Astrocyte (in vitro differentiated cells and primary cell): ENCODE measurements around the gene COL18A1.

Source experiments
- CTCF ChIP-seq: IDR thresholded peaks from 2 replicates; pipeline ENCODE4 v1.5.1; 2011; ENCODE audit warnings: low read depth, mild to moderate bottlenecking, inconsistent platforms, low read length, moderate library complexity; ENCODE audit not compliant: insufficient read depth
- EZH2 ChIP-seq: IDR thresholded peaks from 2 replicates; pipeline ENCODE4 v1.6.1; 2012; ENCODE audit warnings: mild to moderate bottlenecking, low read length, inconsistent platforms; ENCODE audit not compliant: insufficient read depth

- TF ChIP-seq CTCF (no peak), EZH2 (no peak)
Measured at GRCh38 chr21:45514311-45515021, 109.5 kb downstream of the COL18A1 start.
